Measurements from ENCODE around the gene TNP2.

TNP2 gene

DNA sequence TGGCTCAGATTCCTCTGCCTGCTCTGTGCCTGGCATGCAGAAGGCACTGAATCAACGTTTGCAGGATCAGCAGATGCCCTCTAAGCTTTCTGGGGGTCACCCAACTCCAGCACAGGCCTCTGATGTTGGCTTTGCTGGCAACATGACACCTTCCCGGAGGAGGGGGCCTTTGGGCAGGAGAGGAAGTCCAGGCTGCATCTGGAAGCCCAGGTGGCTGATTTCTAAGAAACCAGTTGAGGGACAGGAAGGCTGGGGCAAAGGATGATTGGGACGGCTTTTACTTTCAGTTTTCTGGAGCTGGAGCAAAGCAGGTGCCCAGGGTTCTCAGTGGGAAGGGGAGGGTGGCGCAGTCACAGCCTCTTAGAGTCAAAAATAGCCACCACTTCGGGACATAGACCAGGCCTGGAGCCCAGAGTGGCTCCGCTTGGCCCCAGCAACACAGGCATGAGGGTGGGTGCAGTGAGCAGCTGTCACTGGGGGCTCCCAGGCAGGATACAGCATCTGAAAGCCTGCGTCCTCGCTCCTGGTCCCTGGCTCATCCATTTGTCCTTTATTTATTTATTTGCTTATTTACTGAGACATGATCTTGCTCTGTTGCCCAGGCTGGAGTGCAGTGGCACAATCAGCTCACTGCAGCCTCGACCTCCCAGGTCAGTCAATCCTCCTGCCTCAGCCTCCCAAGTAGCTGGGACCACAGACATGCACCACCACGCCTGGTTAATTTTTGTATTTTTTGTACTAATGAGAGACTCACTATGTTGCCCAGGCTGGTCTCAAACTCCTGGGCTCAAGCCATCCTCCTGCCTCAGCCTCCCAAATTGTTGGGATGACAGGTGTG, 28.3 kb downstream of the TNP2 start:
- FAIRE-seq: no peak
- no peak for DNase-seq (ENCODE audit: low spot score)

DNA sequence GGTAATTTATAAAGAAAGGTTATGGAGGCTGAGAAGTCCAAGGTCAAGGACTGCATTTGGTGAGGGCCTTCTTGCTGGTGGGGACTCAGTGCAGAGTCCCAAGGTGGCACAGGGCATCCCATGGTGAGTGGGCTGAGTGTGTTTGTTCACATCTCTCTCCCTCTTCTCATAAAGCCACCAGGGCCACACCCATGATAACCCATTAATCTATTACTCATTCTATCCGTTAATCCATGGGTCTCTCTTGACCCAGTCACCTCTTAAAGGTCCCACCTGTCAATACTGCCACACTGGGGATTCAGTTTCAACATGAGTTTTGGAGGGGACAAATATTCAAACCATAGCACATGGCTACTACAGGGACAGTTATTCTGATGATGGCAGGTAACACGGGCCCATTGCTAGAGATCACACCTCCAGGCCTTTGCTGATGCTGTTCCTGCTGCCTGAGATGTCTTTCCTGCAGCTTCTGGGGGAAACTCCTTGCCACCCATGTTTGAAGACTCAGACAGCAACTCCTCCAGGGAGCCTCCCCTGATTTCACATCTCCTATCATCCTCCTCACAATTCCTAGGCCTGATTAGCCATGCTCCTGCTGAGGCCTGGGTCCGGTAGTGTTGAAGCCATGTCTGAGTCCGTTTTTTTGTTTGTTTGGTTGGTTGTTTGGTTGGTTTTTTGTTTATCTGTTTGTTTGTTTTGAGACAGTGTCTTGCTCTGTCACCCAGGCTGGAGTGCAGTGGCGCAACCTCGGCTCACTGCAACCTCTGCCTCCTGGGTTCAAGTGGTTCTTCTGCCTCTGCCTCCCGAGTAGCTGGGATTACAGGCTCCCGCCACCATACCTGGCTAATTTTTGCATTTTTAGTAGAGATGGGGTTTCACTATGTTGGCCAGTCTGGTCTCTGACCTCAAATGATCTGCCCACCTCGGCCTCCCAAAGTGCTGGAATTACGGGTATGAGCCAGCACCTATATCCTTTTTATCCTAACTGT, 29.2 kb downstream of the TNP2 start:
- DNase-seq (ENCODE audit: low spot score) (no peak), FAIRE-seq (no peak)

DNA sequence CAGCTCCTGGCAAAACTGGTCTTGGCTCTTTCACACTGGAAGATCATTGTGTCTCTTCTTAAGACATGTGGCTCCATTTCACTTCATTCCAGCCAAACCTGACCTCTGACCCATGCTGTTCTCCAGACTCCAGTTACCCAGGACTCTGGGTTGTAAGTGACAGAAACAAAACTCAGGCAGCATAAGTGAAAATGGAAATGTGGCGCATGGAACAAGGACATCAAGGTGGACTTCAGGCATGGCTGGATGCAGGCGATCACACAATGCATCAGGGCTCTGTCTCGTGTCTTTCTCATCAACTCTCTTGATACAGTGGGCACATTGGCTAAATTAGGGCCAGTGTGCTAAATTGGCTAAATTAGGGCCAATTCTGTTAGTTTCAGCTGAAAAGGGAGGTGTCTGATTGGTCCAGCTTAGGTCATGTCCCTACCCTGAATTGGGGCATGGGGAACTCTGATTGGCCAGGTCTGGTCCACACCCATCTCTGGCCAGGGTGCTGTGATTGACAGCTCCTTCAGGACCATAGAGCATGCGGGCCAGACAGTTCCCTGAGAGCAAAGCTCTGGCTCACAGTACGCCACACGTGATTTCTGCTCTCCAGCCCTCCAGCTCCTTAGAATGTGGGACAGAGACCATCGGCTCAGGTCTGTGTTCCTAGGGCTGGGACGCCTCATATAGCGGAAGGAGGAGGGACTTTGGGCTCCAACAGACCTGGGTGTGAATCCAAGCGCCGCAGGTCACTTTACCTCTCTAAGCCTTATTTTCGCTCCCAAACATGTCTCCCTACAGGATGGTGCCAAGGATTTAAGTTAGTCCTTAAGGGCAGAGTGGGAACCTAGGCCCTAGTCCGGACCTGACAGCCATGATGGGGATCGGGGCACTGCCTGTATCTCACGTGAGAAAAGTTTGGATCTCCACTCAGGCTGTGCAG, 30.6 kb downstream of the TNP2 start:
- FAIRE-seq: no peak

DNA sequence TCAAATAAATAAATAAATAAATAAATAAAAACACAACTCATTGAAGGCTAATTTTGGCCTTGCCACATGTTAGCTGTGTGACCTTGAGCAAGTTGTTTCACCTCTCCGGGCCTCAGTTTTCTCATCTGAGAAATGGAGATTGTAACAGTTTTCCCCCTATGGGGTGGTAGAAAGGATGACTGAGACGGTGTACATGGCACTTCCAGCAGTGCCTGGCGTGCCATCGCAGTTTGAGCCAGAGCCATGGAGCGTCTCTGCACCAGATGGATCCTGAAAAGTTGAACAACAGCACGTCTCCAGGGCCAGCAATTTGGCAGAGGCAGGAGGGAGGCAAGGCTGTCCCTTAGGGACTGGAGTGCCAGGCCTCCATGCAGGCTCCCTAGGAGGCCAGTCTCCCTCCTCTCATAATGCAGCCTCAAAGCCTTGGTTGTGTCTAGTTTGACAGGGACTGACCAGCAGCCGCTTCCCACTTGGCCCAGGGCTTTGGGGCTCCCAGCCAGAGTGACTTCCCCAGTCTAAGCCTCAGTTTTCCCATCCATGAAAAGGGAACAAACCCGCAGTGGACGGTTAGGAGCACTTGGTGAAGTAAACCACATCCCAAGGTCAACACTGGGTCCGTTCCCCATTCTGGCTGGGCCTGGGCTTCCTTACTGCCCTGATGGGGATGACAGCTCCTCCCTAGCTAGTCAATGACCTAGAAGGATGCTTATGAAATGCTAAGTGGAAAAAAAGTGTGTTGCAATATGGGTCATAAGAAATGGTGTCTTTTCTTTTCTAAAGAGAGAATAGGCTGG, 32.5 kb downstream of the TNP2 start:
- no peak for DNase-seq (ENCODE audit: low spot score)
- FAIRE-seq: no peak

More for the DNA sequence above, 30.6 kb downstream of the TNP2 start:
- no peak for DNase-seq (ENCODE audit: low spot score)

DNA sequence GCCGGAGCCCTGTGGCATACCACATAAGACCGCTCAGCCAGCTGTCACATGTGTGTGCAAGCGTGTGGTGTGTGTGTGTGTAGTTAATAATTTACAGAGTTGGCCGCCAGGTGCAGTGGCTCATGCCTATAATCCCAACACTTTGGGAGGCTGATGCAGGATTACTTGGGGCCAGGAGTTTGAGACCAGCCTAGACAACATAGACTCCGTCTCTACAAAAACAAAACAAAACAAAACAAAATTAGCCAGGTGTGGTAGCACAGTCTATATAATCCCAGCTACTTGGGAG, 33.5 kb downstream of the TNP2 start:
- no peak for DNase-seq (ENCODE audit: low spot score)
- no peak for FAIRE-seq

DNA sequence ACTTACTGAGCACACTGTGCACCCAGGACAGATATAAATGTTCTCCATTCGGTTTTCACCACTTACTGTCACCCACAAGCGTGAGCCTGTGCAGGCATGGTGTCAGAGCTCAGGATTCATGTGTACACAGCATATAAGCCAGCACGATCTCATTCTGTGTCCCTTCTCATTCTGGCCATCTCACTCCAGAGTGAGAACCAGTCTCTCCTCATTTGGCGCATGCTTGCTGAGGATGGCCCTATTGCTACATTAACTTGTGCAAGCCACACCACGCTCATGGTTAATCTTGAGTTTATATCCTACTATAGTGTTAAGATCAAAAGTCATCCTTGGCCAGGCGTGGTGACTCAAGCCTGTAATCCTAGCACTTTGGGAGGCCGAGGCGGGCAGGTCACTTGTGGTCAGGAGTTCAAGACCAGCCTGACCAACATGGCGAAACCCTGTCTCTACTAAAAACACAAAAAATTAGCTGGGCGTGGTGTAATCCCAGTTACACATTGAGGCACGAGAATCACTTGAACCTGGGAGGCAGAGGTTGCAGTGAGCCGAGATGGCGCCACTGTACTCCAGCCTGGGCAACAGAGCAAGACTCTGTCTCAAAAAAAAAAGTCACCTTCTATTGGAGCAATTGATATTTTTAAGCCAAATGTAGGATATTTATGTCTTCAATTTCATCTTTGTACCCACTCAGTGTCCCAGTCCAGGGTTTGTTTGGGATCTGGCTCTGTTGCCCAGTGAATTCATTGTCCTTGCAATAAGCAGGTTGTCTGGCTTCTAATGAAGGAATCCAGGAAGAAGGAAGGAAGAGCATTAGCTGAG, 34.0 kb downstream of the TNP2 start:
- no peak for FAIRE-seq
- DNase-seq (ENCODE audit: low spot score): no peak

DNA sequence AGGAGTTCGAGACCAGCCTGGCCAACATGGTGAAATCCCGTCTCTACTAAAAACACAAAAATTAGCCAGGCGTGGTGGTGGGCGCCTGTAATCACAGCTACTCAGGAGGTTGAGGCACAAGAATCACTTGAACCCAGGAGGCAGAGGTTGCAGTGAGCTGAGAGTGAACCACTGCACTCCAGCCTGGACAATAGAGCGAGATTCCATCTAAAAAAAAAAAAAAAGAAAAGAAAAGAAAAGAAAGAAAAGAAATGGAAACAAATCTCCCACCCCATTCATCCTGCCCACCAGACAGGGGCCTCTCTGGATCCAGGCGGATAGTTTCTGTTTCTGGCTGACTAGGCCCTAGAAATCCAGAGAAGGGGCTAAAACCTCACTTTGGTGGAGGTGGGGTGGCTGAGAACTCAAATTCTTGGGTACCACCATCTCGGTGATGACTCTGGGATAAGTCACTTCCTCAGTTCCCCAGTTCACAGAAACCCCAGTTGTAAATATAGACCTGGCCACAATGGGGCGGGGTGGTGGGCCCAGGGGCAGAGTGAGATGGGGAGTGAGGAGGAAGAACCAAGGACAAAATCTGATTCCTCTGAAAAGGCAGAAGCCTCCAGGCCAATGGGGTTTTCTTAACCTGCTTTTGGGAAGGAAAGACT, 35.3 kb downstream of the TNP2 start:
- FAIRE-seq (no peak), DNase-seq (ENCODE audit: low spot score) (no peak)

DNA sequence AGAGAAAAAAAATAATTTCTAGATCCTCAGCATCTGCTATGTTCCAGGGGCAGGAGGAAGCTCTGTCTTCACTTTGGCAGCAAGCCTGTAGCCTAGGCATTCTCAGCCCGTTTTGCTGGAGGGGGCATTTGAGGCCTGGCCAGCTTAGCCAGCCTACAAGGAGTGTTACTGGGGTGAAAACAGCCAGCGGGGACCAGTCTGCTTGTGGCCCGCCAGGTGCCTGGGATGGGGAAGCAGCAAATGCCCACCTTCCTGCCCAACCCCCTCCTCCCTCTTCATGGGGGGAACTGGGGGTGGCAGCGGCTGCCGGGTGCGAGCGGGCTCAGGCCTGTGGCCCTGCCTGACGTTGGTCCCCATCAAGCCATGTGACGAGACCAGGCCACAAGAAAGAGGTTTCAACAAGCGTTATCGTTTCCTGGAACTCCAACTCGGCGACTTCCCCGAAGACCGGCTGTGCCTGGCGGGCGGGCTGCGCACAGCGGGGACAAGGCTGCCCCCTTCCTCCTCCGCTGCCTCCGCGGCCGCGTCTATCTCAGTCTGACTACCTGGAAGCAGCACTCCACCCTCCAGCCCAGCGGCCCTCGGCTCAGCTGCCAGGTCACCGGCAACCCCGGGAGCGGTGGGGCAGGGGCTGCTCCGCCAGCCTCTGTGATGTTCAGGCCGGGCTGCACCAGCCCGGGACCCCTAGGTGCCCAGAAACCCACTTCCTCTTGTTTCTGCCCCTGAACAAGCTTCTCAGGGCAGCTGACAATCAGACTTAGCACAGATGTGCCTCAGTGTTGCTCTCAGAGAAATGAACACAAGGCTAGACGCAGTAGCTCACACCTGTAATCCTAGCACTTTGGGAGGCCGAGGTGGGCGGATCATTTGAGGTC, 36.0 kb downstream of the TNP2 start:
- FAIRE-seq (no peak), DNase-seq (ENCODE audit: low spot score) (no peak)

DNA sequence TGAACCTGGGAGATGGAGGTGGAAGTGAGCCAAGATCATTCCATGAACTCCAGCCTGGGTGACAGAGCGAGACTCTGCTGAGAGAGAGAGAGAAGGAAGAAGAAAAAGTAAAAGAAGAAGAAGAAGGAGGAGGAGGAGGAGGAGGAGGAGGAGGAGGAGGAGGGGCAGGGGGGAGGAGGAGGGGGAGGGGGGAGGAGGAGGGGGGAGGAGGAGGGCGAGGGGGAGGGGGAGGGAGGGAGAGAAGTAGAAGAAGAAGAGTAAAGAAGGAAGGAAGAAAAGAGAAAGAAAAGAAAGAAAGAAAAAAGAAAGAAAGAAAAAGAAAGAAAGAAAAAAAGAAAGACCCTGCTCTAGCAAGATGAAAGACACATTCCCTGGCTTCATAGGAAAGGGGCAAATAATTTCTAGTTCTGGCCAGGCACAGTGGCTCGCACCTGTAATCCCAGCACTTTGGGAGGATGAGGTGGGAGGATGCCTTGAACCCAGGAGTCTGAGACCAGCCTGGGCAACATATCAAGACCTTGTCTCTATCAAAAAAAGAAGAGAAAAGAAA, 36.7 kb downstream of the TNP2 start:
- DNase-seq (ENCODE audit: low spot score): no peak
- FAIRE-seq: no peak

DNA sequence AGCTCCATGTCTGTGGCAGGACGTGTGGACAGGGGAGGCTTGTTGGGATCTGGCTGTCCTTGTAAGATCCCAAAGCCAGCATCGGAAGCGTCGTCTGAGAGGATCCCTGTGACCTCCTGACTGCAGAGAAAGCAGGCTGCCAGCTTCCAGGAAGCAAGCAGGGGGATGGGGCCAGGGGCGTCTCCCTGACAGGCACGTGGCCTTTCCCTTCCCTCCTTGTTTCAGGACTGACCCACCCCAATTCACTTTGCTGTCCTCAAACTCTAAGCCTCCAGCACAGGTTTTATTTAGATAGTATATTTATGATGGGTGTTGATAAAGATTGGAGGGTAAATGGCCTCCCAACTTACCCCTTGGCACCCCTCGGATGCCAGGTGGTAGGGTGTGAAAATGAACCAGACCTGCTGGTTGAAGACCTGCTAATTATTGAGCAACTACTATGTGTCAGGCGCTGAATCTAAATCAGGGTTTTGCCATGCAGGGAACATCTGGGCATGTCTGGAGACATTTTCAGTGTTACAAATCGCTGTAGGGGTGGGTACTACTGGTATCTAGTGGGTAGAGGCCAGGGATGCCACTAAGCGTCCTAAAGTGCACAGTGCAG, 37.7 kb downstream of the TNP2 start:
- no peak for FAIRE-seq
- no peak for DNase-seq (ENCODE audit: low spot score)

DNA sequence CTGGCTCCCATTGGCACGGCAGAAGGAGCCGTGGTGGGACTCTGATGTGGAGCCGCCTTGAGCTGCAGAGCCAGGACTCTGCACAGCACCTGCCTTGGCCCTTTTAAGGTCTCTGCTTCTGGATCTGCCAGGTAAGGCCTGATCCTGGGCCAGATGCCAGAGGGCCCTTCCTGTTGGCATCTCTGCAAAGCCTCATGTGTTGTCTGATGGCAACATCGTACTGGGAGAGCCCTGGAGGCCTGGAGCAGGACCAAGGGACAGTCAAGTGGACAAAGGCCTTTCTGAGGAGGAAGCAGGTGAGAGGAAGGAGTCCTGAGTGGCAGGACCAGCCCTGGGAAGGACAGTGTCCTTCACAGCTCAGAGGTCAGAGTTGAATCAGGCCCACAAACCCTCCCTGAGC, 39.2 kb downstream of the TNP2 start:
- no peak for FAIRE-seq

DNA sequence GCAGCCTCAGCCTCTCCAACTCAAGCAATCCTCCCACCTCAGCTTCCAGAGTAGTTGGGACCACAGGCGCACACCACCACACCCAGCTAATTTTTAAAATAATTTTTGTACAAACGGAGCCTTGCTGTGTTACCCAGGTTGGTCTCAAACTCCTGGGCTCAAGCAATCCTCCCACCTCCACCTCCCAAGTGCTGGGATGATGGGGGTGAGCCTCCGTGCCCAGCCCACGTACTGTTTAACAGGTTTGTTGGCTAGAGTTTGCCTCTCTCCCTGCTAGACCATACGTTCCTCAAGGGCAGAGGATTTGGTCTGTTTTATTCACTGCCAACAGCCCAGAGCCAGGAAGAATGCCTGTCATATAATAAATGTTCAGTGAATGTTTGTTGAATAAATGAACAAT, 39.7 kb downstream of the TNP2 start:
- DNase-seq (ENCODE audit: low spot score) (no peak), FAIRE-seq (no peak)

More for the DNA sequence above, 39.2 kb downstream of the TNP2 start:
- no peak for DNase-seq (ENCODE audit: low spot score)

DNA sequence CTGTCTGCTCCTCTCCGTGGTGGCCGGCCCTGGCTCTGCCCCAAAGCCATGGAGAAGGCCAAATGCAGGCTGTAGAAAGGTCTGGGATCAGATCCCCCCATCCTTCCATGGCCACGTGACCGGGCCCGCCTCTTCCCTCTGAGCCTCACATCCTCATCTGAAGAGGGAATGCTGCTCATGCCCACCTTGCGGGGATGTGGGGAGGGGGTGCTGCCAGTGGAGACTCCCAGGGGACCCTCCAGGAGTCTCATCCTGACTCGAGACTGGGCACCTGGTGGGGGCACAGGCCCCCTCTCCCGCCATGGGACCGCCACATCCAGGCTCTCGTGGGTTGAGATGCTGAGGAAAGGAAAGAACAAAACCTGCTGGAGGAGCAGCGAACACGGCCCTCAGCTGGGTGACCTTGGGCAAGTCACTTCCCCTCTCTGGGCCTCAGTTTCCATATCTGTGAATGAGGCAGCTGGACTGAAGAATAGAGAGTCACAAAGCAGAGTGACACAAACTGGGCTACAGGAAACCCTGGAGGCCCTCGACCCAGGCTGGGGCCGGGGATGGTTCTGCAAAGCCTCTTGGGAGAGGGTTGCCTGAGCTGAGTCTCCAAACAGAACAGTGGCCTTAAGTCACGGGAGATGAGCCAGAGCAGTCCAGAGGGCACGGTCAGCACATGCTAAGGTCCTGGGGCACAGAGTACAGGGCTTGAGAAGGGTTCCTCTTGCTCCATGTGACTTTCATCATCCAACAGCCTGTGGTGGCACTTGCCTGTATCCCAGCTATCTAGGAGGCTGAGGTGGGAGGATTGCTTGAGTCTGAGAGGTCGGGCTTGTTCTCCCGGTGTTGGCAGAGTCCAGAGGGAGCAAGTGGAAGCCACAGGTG, 43.2 kb downstream of the TNP2 start:
- FAIRE-seq: no peak

DNA sequence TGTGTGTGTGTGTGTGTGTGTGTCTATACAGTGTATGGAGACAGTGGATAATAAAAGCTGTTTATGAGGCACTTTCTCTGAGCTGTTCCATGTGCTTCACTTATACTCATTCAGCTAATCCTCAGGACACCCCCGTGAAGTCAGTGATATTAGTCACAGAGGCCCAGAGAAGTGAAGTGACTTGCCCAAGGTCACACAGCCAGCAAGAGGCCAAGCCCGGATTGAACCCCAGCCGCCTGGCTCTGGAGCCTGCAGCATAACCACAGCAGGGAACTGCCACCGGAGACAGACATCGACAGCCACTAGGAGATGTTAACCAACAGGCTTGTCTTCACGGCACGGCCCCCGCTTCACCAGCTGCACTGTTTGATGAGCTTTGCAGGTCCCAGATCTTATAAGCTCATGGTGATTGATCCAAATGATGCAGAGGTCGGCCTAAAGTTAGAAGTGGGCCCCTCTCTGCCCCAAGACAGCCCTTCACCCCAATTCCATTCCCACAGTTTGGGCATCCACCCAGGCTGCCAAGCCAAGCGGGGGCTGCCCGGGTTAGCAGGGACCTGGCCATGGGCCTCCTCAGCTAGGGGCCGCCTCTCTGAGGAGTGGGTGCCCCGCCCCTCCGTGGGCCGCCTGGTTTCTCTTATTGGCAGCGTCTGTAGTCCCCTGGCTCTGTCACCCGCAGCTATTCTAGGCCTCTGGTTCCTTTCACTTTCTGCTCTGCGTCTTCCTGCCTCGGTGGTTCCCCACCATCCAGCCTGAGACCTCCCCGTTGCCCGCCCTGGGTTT, 44.0 kb downstream of the TNP2 start:
- DNase-seq (ENCODE audit: low spot score) (no peak), FAIRE-seq (no peak)

More for the DNA sequence above, 43.2 kb downstream of the TNP2 start:
- no peak for DNase-seq (ENCODE audit: low spot score)

DNA sequence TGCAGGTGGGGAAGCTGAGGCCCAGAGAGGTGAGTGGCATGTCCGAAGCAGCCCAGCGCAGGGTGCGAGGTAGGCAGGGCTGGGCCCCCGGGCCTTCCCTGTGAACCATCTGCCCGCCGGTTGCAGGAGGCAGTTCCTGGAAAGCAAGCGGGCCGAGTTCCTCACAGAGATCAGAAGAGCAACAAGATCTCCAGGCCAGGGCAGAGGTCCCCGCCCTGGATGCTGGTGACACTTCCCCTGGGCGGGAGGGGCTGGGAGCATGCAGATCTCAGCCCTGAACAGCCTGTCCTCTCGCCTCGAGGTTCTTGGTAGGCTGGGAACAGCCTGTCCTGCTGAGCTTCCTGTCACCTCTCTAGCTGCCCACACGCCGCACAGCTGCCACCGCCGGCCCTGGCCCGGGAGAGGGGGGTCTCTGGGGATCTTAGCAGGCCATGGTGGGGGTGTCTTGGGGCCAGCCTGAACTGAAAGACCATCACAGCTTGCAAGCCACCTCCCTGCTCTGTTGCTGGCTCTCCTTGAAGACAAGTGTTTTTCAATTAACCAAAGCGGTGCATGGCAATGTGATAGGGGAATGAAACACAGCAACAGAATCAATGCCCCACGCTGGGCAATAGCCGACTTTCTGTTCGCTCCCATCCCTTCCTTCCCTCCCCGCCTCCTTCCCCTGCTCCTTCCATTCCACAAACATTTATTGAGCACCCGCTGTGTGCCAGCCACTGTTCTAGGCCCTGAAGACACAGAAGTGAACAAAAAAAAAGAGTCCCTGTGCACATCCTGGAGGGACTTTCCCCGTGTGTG, 44.8 kb downstream of the TNP2 start:
- FAIRE-seq (no peak), DNase-seq (ENCODE audit: low spot score) (no peak)
